PC-3 (cell line): ENCODE results near the gene PTPRN2. TPM values are rescaled to one million over a fixed set of nuclear protein-coding genes. Genes with fewer than 3 reads are reported as not detected.
"Not testable (repeated sequence)": the region's sequence is repeated elsewhere in the genome, so short reads cannot be mapped to it uniquely, and the experiment has no call there.

Experiments
- ATAC-seq: fragments of 200-7000 bp; cut with Tn5 transposase; 2 replicates; pipeline ENCODE4 v1.9.1; 2020; ENCODE audit warnings: mild to moderate bottlenecking, moderate library complexity
- BruUV-seq: library from RNA; stranded (reverse); fragments of 400-500 nt; replicated peaks from 2 replicates; lab custom pipeline; 2021; lab: Mats Ljungman, UMichigan
- CTCF ChIA-PET: fragments of 300-600 bp; sonication (Branson Sonifier 250); formaldehyde crosslinking; loops from one replicate; lab custom pipeline; 2022; ENCODE audit warnings: antibody characterized with exemption; lab: Charles Lee
- POLR2A ChIA-PET: fragments of 300-600 bp; sonication (Branson Sonifier 250); formaldehyde crosslinking; loops from one replicate; lab custom pipeline; 2022; ENCODE audit warnings: antibody characterized with exemption; ENCODE audit not compliant: unreplicated experiment; lab: Charles Lee
- DNase-seq: peaks from one replicate; pipeline ENCODE4 v3.0.0-alpha.2; 2015
- H2AFZ ChIP-seq: fragments of 300-600 bp; sonication (generic); 2 replicates; pipeline ENCODE4 v1.6.0; 2016; ENCODE audit warnings: antibody characterized with exemption, low read length
- H3F3A ChIP-seq: fragments of 300-600 bp; sonication (generic); one replicate; pipeline ENCODE4 v1.6.0; 2017; ENCODE audit warnings: antibody characterized with exemption, low read length, control low read depth, mild to moderate bottlenecking; ENCODE audit not compliant: unreplicated experiment
- H3K27ac ChIP-seq: fragments of 300-600 bp; sonication (generic); 2 replicates; pipeline ENCODE4 v1.5.1; 2016; ENCODE audit warnings: mild to moderate bottlenecking, low read length
- H3K27me3 ChIP-seq: fragments of 300-600 bp; sonication (generic); 2 replicates; pipeline ENCODE4 v1.6.1; 2016; ENCODE audit warnings: low read length, mixed read lengths
- H3K36me3 ChIP-seq: fragments of 300-600 bp; sonication (generic); 2 replicates; pipeline ENCODE4 v1.6.1; 2016; ENCODE audit warnings: low read depth, mixed run types, low read length, mixed read lengths
- H3K4me1 ChIP-seq: fragments of 300-600 bp; sonication (generic); 2 replicates; pipeline ENCODE4 v1.5.1; 2016; ENCODE audit warnings: low read length; ENCODE audit not compliant: insufficient read depth
- H3K4me2 ChIP-seq: fragments of 300-600 bp; sonication (generic); 2 replicates; pipeline ENCODE4 v1.6.0; 2016; ENCODE audit warnings: low read length
- H3K4me3 ChIP-seq: fragments of 300-600 bp; sonication (generic); 2 replicates; pipeline ENCODE4 v1.5.1; 2016; ENCODE audit warnings: mild to moderate bottlenecking, low read length, mixed read lengths
- H3K79me2 ChIP-seq: fragments of 300-600 bp; sonication (generic); 2 replicates; pipeline ENCODE4 v1.6.1; 2017; ENCODE audit warnings: low read length, mixed read lengths
- H3K9ac ChIP-seq: fragments of 300-600 bp; sonication (generic); 2 replicates; pipeline ENCODE4 v1.6.0; 2016; ENCODE audit warnings: mild to moderate bottlenecking, low read length
- H3K9me2 ChIP-seq: fragments of 300-600 bp; sonication (generic); replicated peaks from 2 replicates; pipeline ENCODE4 v1.6.1; 2016; ENCODE audit warnings: mixed run types, low read length, mixed read lengths
- H3K9me3 ChIP-seq: fragments of 300-600 bp; sonication (generic); 2 replicates; pipeline ENCODE4 v1.6.1; 2016; ENCODE audit warnings: low read length, mixed read lengths
- H4K20me1 ChIP-seq: fragments of 300-600 bp; sonication (generic); 2 replicates; pipeline ENCODE4 v1.6.1; 2016; ENCODE audit warnings: low read length, mixed read lengths
- CTCF ChIP-seq: fragments of 300-600 bp; sonication (generic); conservative IDR thresholded peaks from 2 replicates; pipeline ENCODE4 v1.5.1; 2017; ENCODE audit warnings: antibody characterized with exemption, low read depth, mild to moderate bottlenecking, low read length
- EZH2 ChIP-seq: fragments of 300-600 bp; sonication (generic); IDR thresholded peaks from one replicate; pipeline ENCODE4 v1.6.1; 2017; ENCODE audit warnings: antibody characterized with exemption, mild to moderate bottlenecking, low read length; ENCODE audit not compliant: unreplicated experiment
- EZH2phosphoT487 ChIP-seq: fragments of 300-600 bp; sonication (generic); IDR thresholded peaks from 2 replicates; pipeline ENCODE4 v1.6.1; 2018; ENCODE audit warnings: mild to moderate bottlenecking, antibody characterized with exemption, low read length, borderline replicate concordance
- intact Hi-C: fragments of 100-400 bp; cut with micrococcal nuclease; formaldehyde crosslinking; loops from 2 replicates; pipeline ENCODE4 v1.9.0; 2023
- total RNA-seq: library from RNA; depleted of rRNA; stranded (reverse); fragments of >200 nt; gene quantifications from 2 replicates; pipeline ENCODE4 v1.2.3, GENCODE V29; 2014

The PTPRN2 gene
- total RNA-seq, 1 experiment from 2014 or later = 3.2 TPM

GRCh38 chr7:158428837-158429753, 158.5 kb downstream of the PTPRN2 start:
- no peak overlapping the region for H3K4me3 ChIP-seq
- no TSS peak for BruUV-seq
- H2AFZ ChIP-seq = no peak overlapping the region
- H4K20me1 ChIP-seq = no peaks in the 10 kb centered on the region
- no peaks in the 10 kb centered on the region for H3K27me3 ChIP-seq
- H3K9me2 ChIP-seq = no peaks in the 10 kb centered on the region
- no peak overlapping the region for H3K9ac ChIP-seq
- intact Hi-C loops = no loop called here
- CTCF ChIA-PET = no interaction called here
- peaks cover 19% of the 10 kb centered on the region for H3K4me1 ChIP-seq
- H3K4me2 ChIP-seq = no peak overlapping the region
- H3K79me2 ChIP-seq = no peaks in the 10 kb centered on the region
- DNase-seq (no peak), ATAC-seq (no peak)
- H3K9me3 ChIP-seq = no peaks in the 10 kb centered on the region
- H3F3A ChIP-seq = peaks cover 5% of the 10 kb centered on the region
- no peaks in the 10 kb centered on the region for H3K36me3 ChIP-seq
- POLR2A ChIA-PET = no interaction called here
- no peak overlapping the region for H3K27ac ChIP-seq
- TF ChIP-seq CTCF (no peak), EZH2phosphoT487 (no peak), EZH2 (no peak)

- H3K27me3 ChIP-seq = no peaks in the 10 kb centered on the region
- no peak overlapping the region for H3K9ac ChIP-seq
- ChIA-PET CTCF (no interaction called here), POLR2A (no interaction called here)
- H3K36me3 ChIP-seq = no peaks in the 10 kb centered on the region
- peaks cover 17% of the 10 kb centered on the region for H3K4me1 ChIP-seq
- TF ChIP-seq EZH2phosphoT487 (no peak), EZH2 (no peak), CTCF (no peak)
- H3F3A ChIP-seq = peaks cover 5% of the 10 kb centered on the region
- no TSS peak for BruUV-seq
- no peak for DNase-seq
- no peak overlapping the region for H2AFZ ChIP-seq
- H3K9me3 ChIP-seq = no peaks in the 10 kb centered on the region
- H3K9me2 ChIP-seq = no peaks in the 10 kb centered on the region
- no peak overlapping the region for H3K4me2 ChIP-seq
- H3K79me2 ChIP-seq = no peaks in the 10 kb centered on the region
- no peak for ATAC-seq
- H3K4me3 ChIP-seq = no peak overlapping the region
- H4K20me1 ChIP-seq = no peaks in the 10 kb centered on the region
- no peak overlapping the region for H3K27ac ChIP-seq
- intact Hi-C loops = no loop called here
These were observed 159.3 kb downstream of the PTPRN2 start for GRCh38 chr7:158428131-158428836.

- peaks cover 24% of the 10 kb centered on the region for H3K27me3 ChIP-seq
- H3K4me3 ChIP-seq, CTCF ChIA-PET, H3K79me2 ChIP-seq, H3K4me2 ChIP-seq, H3K4me1 ChIP-seq, BruUV-seq, ATAC-seq, H3K27ac ChIP-seq, H3K36me3 ChIP-seq, H4K20me1 ChIP-seq, POLR2A ChIA-PET, intact Hi-C loops, H3K9me3 ChIP-seq, H3K9ac ChIP-seq, H2AFZ ChIP-seq, DNase-seq, H3F3A ChIP-seq, H3K9me2 ChIP-seq: not testable (repeated sequence)
These were observed 161.9 kb downstream of the PTPRN2 start for GRCh38 chr7:158425676-158426075.
